A549 (cell line): ENCODE results near the gene PTPRJ.
"Not testable (repeated sequence)": the region's sequence is repeated elsewhere in the genome, so short reads cannot be mapped to it uniquely, and the experiment has no call there.

Experiments
- CTCF ChIP-seq: fragments of >200 bp; sonication (Bioruptor Twin); formaldehyde crosslinking; IDR thresholded peaks from 3 replicates; pipeline ENCODE4 v1.5.1; 2016
- MAZ ChIP-seq: fragments of 150-350 bp; IDR thresholded peaks from 2 replicates; pipeline ENCODE4 v1.6.1; 2014; ENCODE audit warnings: antibody characterized with exemption, low read depth, low read length, borderline replicate concordance
- MYC ChIP-seq: IDR thresholded peaks from 2 replicates; pipeline ENCODE4 v1.6.1; 2012; ENCODE audit warnings: mild to moderate bottlenecking, inconsistent platforms, low read length, improper control_type of control experiment, borderline replicate concordance
- POLR2A ChIP-seq: IDR thresholded peaks from 2 replicates; pipeline ENCODE4 v1.6.1; 2012; ENCODE audit warnings: mild to moderate bottlenecking, low read length
- POLR2AphosphoS2 ChIP-seq: conservative IDR thresholded peaks from 2 replicates; pipeline ENCODE4 v1.6.1; 2012; ENCODE audit warnings: low read length, improper control_type of control experiment, inconsistent platforms
- RAD21 ChIP-seq, 2 experiments: fragments of >200 bp in 1 of 2; sonication (Bioruptor Twin) in 1 of 2; formaldehyde crosslinking in 1 of 2; IDR thresholded peaks in 1 of 2; conservative IDR thresholded peaks in 1 of 2; 2 replicates in 1 of 2; 3 replicates in 1 of 2; pipeline ENCODE4 v1.6.1; 2012 to 2018; ENCODE audit warnings: inconsistent platforms in 1 of 2
- REST ChIP-seq: fragments of 200-600 bp; sonication (generic); IDR thresholded peaks from 2 replicates; pipeline ENCODE4 v1.6.1; 2016; ENCODE audit warnings: antibody characterized with exemption, mild to moderate bottlenecking, moderate library complexity

DNA sequence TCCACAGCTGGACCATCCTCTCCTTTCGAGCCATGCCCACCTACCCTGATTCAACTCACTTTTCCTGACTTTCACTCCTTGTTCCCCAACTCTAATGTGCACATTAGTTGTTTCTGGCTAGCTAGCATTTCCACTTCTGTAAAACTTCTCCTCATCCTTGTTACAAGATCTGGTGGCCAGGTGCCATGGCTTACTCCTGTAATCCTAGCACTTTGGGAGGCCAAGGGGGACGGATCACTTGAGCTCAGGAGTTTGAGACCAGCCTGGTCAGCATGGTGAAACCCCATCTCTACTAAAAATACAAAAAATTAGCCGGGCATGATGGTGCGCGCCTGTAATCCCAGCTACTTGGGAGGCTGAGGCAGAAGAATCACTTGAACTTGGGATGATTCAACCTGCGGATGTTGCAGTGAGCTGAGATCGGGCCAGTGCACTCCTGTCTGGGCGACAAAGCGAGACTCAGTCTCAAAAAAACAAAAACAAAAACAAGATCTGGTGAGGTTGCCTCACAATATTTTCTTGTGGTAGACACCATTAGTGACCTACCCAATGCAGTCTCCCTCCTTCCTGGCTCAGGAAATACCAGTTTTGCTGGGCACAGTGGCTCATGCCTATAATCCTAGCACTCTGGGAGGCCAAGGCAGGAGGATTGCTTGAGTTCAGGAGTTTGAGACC is 31.2 kb upstream of the PTPRJ start:
- TF ChIP-seq CTCF; POLR2A; MYC; REST; POLR2AphosphoS2; RAD21 (conservative IDR thresholded peaks at IDR 0.05 in 1 of 2, IDR thresholded peaks at IDR 0.05 in 1 of 2); MAZ: not testable (repeated sequence)
